CD4-positive, alpha-beta T cell (primary cell): Measurements from ENCODE around the gene ZNF8. TPM values are rescaled to one million over a fixed set of nuclear protein-coding genes. Genes with fewer than 3 reads are reported as not detected.

Source experiments
- ATAC-seq: fragments of 200-7000 bp; cut with Tn5 transposase; one replicate; pipeline ENCODE4 v1.10.0; 2022; ENCODE audit warnings: mild to moderate bottlenecking; ENCODE audit not compliant: poor library complexity
- CTCF ChIA-PET: fragments of 350-600 bp; sonication (Branson Sonifier 250); formaldehyde crosslinking; loops from one replicate; lab custom pipeline; 2021; ENCODE audit warnings: antibody characterized with exemption, inconsistent platforms; lab: Charles Lee
- POLR2A ChIA-PET: fragments of 350-600 bp; sonication (Branson Sonifier 250); formaldehyde crosslinking; loops from one replicate; lab custom pipeline; 2021; ENCODE audit warnings: antibody characterized with exemption, inconsistent platforms; lab: Charles Lee
- DNase-seq, 14 experiments: peaks; one replicate each; pipeline ENCODE4 v3.0.0-alpha.2; 2013 to 2020; ENCODE audit warnings: mixed read lengths in 2 of 14
- H3K27ac ChIP-seq, 2 donors: one replicate each; pipeline versions ENCODE4 v1.5.1 to v1.7.0; 2013; ENCODE audit warnings: low read length in 2 of 2, low read depth in 1 of 2, mild to moderate bottlenecking in 1 of 2
- H3K27me3 ChIP-seq, 2 experiments: 1 replicate in 1 of 2; 2 replicates in 1 of 2; pipeline versions ENCODE4 v1.6.1 to v1.7.0; 2013; ENCODE audit warnings: low read length in 2 of 2, control low read depth in 1 of 2, mild to moderate bottlenecking in 1 of 2, moderate library complexity in 1 of 2; ENCODE audit not compliant: insufficient read depth in 2 of 2, control insufficient read depth in 1 of 2
- H3K36me3 ChIP-seq: one replicate; pipeline ENCODE4 v1.6.1; 2013; ENCODE audit warnings: low read length, control low read depth; ENCODE audit not compliant: insufficient read depth
- H3K4me1 ChIP-seq: one replicate; pipeline ENCODE4 v1.6.1; 2013; ENCODE audit warnings: low read length, control low read depth; ENCODE audit not compliant: insufficient read depth
- H3K4me3 ChIP-seq: one replicate; pipeline ENCODE4 v1.5.1; 2013; ENCODE audit warnings: mild to moderate bottlenecking, low read length, moderate library complexity
- H3K9me3 ChIP-seq, 2 experiments: 1 replicate in 1 of 2; 2 replicates in 1 of 2; pipeline versions ENCODE4 v1.6.1 to v1.7.0; 2013; ENCODE audit warnings: low read length in 2 of 2, mild to moderate bottlenecking in 2 of 2, control low read depth in 1 of 2, moderate library complexity in 1 of 2; ENCODE audit not compliant: control insufficient read depth in 1 of 2, insufficient read depth in 1 of 2
- H3K27ac Mint-ChIP-seq: one replicate; pipeline ENCODE4 v1.8.0; 2020; ENCODE audit warnings: mixed read lengths
- H3K27me3 Mint-ChIP-seq: one replicate; pipeline ENCODE4 v1.8.0; 2021; ENCODE audit warnings: mixed read lengths
- H3K36me3 Mint-ChIP-seq: one replicate; pipeline ENCODE4 v1.8.0; 2021; ENCODE audit warnings: low read depth, mixed read lengths
- H3K4me1 Mint-ChIP-seq: one replicate; pipeline ENCODE4 v1.8.0; 2021; ENCODE audit warnings: low read depth, mixed read lengths
- H3K4me3 Mint-ChIP-seq: one replicate; pipeline ENCODE4 v1.8.0; 2020; ENCODE audit warnings: mild to moderate bottlenecking, mixed read lengths
- H3K9me3 Mint-ChIP-seq: one replicate; pipeline ENCODE4 v1.8.0; 2020; ENCODE audit warnings: mixed read lengths
- CTCF ChIP-seq: fragments of 200-600 bp; IDR thresholded peaks from one replicate; pipeline ENCODE4 v1.8.0; 2022; ENCODE audit warnings: antibody characterized with exemption, mild to moderate bottlenecking
- intact Hi-C, 2 experiments: fragments of 100-400 bp; cut with DNase I in 1 of 2; cut with micrococcal nuclease in 1 of 2; formaldehyde crosslinking; loops; one replicate each; pipeline versions ENCODE4 v1.15.1 to v1.9.0; 2023 to 2025; cut with DNase I, micrococcal nuclease
- total RNA-seq, 174 experiments: library from RNA in 2 of 174; stranded (reverse) in 2 of 174; gene quantifications; one replicate each; pipeline ENCODE4 v1.2.3 and lab custom pipeline; 2021 to 2026

The ZNF8 gene
- total RNA-seq, 2 experiments from 2014 or later: 9.5 to 9.6 TPM

- ATAC-seq (no peak), DNase-seq (no peak)
- ChIA-PET POLR2A (no interaction called here), CTCF (no interaction called here)
- Histone ChIP-seq H3K4me1 (no peaks in the 10 kb centered on the region), H3K4me3 (no peak overlapping the region), H3K27me3 (no peaks in the 10 kb centered on the region), H3K36me3 (peaks cover 36% of the 10 kb centered on the region), H3K27ac (no peak overlapping the region), H3K9me3 (peaks cover 89 to 93% of the 10 kb centered on the region in 2 experiments)
- Mint-ChIP-seq H3K4me1 (no peaks in the 10 kb centered on the region), H3K27ac (no peak overlapping the region), H3K4me3 (no peak overlapping the region), H3K36me3 (peaks cover 82% of the 10 kb centered on the region), H3K27me3 (no peaks in the 10 kb centered on the region), H3K9me3 (peaks cover 6% of the 10 kb centered on the region)
- intact Hi-C loops: no loop called here
- no peak for TF ChIP-seq CTCF
These were observed 13.7 kb upstream of the ZNF8 start for GRCh38 chr19:58265100-58265499.

- no peaks in the 10 kb centered on the region for H3K4me1 Mint-ChIP-seq
- ChIA-PET CTCF (no interaction called here), POLR2A (interaction anchor here (1.2 to 1.7 kb wide), 2 partner anchors 10 to 85 kb away, joined by 3 to 5 read pairs; partner anchors contain the start of genes ZNF274 and ZNF8)
- H3K27ac Mint-ChIP-seq: no peak overlapping the region
- H3K4me3 Mint-ChIP-seq: no peak overlapping the region
- Histone ChIP-seq H3K4me1 (no peaks in the 10 kb centered on the region), H3K27me3 (no peaks in the 10 kb centered on the region), H3K4me3 (no peak overlapping the region), H3K27ac (no peak overlapping the region), H3K9me3 (peaks cover 88 to 93% of the 10 kb centered on the region in 2 experiments), H3K36me3 (peaks cover 16% of the 10 kb centered on the region)
- peaks cover 79% of the 10 kb centered on the region for H3K36me3 Mint-ChIP-seq
- H3K9me3 Mint-ChIP-seq: peaks cover 4% of the 10 kb centered on the region
- ATAC-seq (no peak), DNase-seq (no peak)
- H3K27me3 Mint-ChIP-seq: no peaks in the 10 kb centered on the region
- TF ChIP-seq CTCF: no peak
- intact Hi-C loops: no loop called here
These were observed 10.4 kb upstream of the ZNF8 start for GRCh38 chr19:58268344-58268743.

- H3K27me3 ChIP-seq: no peaks in the 10 kb centered on the region
- DNase-seq (no peak), ATAC-seq (no peak)
- peaks cover 22% of the 10 kb centered on the region for H3K4me1 ChIP-seq
- ChIA-PET CTCF (no interaction called here), POLR2A (no interaction called here)
- Mint-ChIP-seq H3K27ac (no peak overlapping the region), H3K4me3 (no peak overlapping the region), H3K4me1 (peaks cover 20% of the 10 kb centered on the region), H3K27me3 (no peaks in the 10 kb centered on the region), H3K9me3 (peaks cover 4% of the 10 kb centered on the region), H3K36me3 (peaks cover 82% of the 10 kb centered on the region)
- no peak overlapping the region for H3K4me3 ChIP-seq
- TF ChIP-seq CTCF: no peak
- intact Hi-C loops: loop anchor here (5.0 to 10.0 kb wide), 3 partner anchors 47 to 547 kb away; partner anchors contain the start of genes ZNF544 (in 2 of the 2) and ZNF671 (in 1 of the 2)
- peaks cover 53 to 57% of the 10 kb centered on the region in 2 experiments for H3K9me3 ChIP-seq
- peaks cover 25% of the 10 kb centered on the region for H3K36me3 ChIP-seq
- no peak overlapping the region for H3K27ac ChIP-seq
These were observed 4.0 kb upstream of the ZNF8 start for GRCh38 chr19:58274771-58275201.
